K562 (cell line): ENCODE results near the gene PARD3. TPM values are rescaled to one million over a fixed set of nuclear protein-coding genes. Genes with fewer than 3 reads are reported as not detected.

Experiments
- ATAC-seq: fragments of 200-7000 bp; cut with Tn5 transposase; 3 replicates; pipeline ENCODE4 v1.9.1; 2020; ENCODE audit warnings: moderate library complexity
- BruUV-seq: library from RNA; stranded (reverse); fragments of 400-500 nt; replicated peaks from 2 replicates; lab custom pipeline; 2021; lab: Mats Ljungman, UMichigan
- CTCF ChIA-PET: fragments of 300-600 bp; formaldehyde crosslinking; extraction: SDS; loops from one replicate; lab custom pipeline; 2021; ENCODE audit warnings: low intra/inter-chr PET ratio; lab: Yijun Ruan, JAX
- POLR2A ChIA-PET: fragments of 300-600, 350-650 bp; sonication (Branson Sonifier 250); formaldehyde crosslinking; extraction: SDS; loops from one replicate; lab custom pipeline; 2021; ENCODE audit warnings: antibody characterized with exemption, inconsistent platforms; lab: Yijun Ruan, JAX
- DNase-seq, 4 experiments: peaks; one replicate each; pipeline versions ENCODE4 v3.0.0 to v3.0.0-alpha.2; 2011 to 2018; ENCODE audit warnings: low spot score in 3 of 4, mixed read lengths in 3 of 4; ENCODE audit errors: extremely low read depth in 1 of 4
- FAIRE-seq: peaks from 2 replicates; lab custom pipeline; 2011; peaks lifted over from hg19 to GRCh38; lab: Jason Lieb, UNC
- H2AFZ ChIP-seq: 2 replicates; pipeline ENCODE4 v1.6.0; 2011; ENCODE audit warnings: low read depth, low read length, control low read depth, inconsistent platforms
- H3K27ac ChIP-seq: fragments of 200-600 bp; 3 replicates; pipeline ENCODE4 v1.8.0; 2011; ENCODE audit warnings: low read depth, mild to moderate bottlenecking, control low read depth, inconsistent platforms, low read length, moderate library complexity, mixed read lengths; ENCODE audit errors: extremely low read depth
- H3K27me3 ChIP-seq, 2 experiments: fragments of 300-600 bp in 1 of 2; 2 replicates in 1 of 2; 3 replicates in 1 of 2; pipeline versions ENCODE4 v1.6.0 to v1.8.0; 2011; ENCODE audit warnings: inconsistent platforms in 2 of 2, low read length in 2 of 2, mild to moderate bottlenecking in 1 of 2, mixed read lengths in 1 of 2, moderate library complexity in 1 of 2; ENCODE audit not compliant: control insufficient read depth in 2 of 2, insufficient read depth in 2 of 2
- H3K36me3 ChIP-seq: fragments of 300-600 bp; 3 replicates; pipeline ENCODE4 v1.8.0; 2011; ENCODE audit warnings: mild to moderate bottlenecking, low read length, inconsistent platforms; ENCODE audit not compliant: control insufficient read depth, insufficient read depth
- H3K4me1 ChIP-seq, 2 experiments: fragments of 200-600 bp in 1 of 2; replicated peaks in 1 of 2; 2 replicates in 1 of 2; 3 replicates in 1 of 2; pipeline versions ENCODE4 v1.5.1 to v1.8.0; 2011; ENCODE audit warnings: inconsistent platforms in 2 of 2, low read length in 2 of 2, mild to moderate bottlenecking in 1 of 2, mixed read lengths in 1 of 2, moderate library complexity in 1 of 2; ENCODE audit not compliant: control insufficient read depth in 2 of 2, insufficient read depth in 2 of 2
- H3K4me2 ChIP-seq: 2 replicates; pipeline ENCODE4 v1.6.1; 2011; ENCODE audit warnings: low read length, control low read depth, inconsistent platforms, mixed read lengths; ENCODE audit not compliant: insufficient read depth
- H3K4me3 ChIP-seq: fragments of 200-600 bp; sonication (generic), shearing (Covaris generic); 2 replicates; pipeline ENCODE4 v1.5.1; 2016; ENCODE audit warnings: control low read depth, inconsistent platforms
- H3K79me2 ChIP-seq: fragments of 200-600 bp; 3 replicates; pipeline ENCODE4 v1.8.0; 2011; ENCODE audit warnings: low read length, inconsistent platforms; ENCODE audit not compliant: control insufficient read depth, insufficient read depth
- H3K9ac ChIP-seq, 2 experiments: 2 replicates each; pipeline versions ENCODE4 v1.6.0 to v1.6.1; 2011; ENCODE audit warnings: low read depth in 2 of 2, low read length in 2 of 2, control low read depth in 1 of 2, inconsistent platforms in 1 of 2, mild to moderate bottlenecking in 1 of 2, mixed read lengths in 1 of 2; ENCODE audit not compliant: insufficient read depth in 1 of 2
- H3K9me1 ChIP-seq: one replicate; pipeline ENCODE4 v1.6.0; 2011; ENCODE audit warnings: inconsistent platforms, mild to moderate bottlenecking, low read length, moderate library complexity; ENCODE audit not compliant: control insufficient read depth, insufficient read depth
- H3K9me3 ChIP-seq: replicated peaks from 2 replicates; pipeline ENCODE4 v1.5.1; 2011; ENCODE audit warnings: low read depth, low read length, inconsistent platforms; ENCODE audit not compliant: control insufficient read depth, insufficient read depth
- H4K20me1 ChIP-seq: replicated peaks from 2 replicates; pipeline ENCODE4 v1.6.1; 2011; ENCODE audit warnings: low read length, inconsistent platforms, mixed read lengths; ENCODE audit not compliant: control insufficient read depth, insufficient read depth
- FOXO4 ChIP-seq: fragments of 450-650 bp; formaldehyde crosslinking; IDR thresholded peaks from 2 replicates; pipeline ENCODE4 v1.4.0; 2020; ENCODE audit warnings: mild to moderate bottlenecking, moderate library complexity
- WGBS: fragments of 100-300 bp; shearing (Covaris generic); methylation state at CpG from one replicate; pipeline ENCODE4 v1.1.6; 2016; ENCODE audit warnings: low coverage, mixed read lengths; ENCODE audit not compliant: insufficient coverage; ENCODE audit errors: missing lambda C conversion rate; 5-methylcytosine and 5-hydroxymethylcytosine counted together
- in situ Hi-C: fragments of 300-500 bp; cut with MboI; formaldehyde crosslinking; loops from 4 replicates; pipeline ENCODE4 v1.15.0; 2018; ENCODE audit warnings: inconsistent platforms, mixed read lengths
- intact Hi-C: fragments of 100-400 bp; cut with micrococcal nuclease; formaldehyde crosslinking; loops from 2 replicates; pipeline ENCODE4 v1.14.2; 2022
- polyA plus RNA-seq, 8 experiments: library from polyadenylated mRNA; depleted of rRNA in 4 of 8; stranded (reverse) in 5 of 8; unstranded in 3 of 8; fragments of >200 nt; fragmentation: Nextera tagmentation in 2 of 8; fragmentation: Illumina TruSeq in 1 of 8; extraction: Ambion mirVana in 2 of 8; extraction: Trizol in 1 of 8; gene quantifications; 2 replicates each; pipeline versions ENCODE4 v1.2.1 to v1.2.3, GENCODE V29; 2011 to 2014; ENCODE audit warnings: inconsistent platforms in 1 of 8, missing spikeins in 1 of 8
- total RNA-seq, 7 experiments: library from RNA; depleted of rRNA in 6 of 7; stranded (reverse); fragments of >200 nt in 6 of 7; fragmentation: Illumina TruSeq in 2 of 7; extraction: Trizol in 2 of 7; gene quantifications; 2 replicates each; pipeline versions ENCODE4 v1.2.1 to v1.2.3, GENCODE V29; 2011 to 2021; ENCODE audit warnings: low replicate concordance in 1 of 7
- TF ChIP-seq, protein P1 (sequence below), 2 experiments: fragments of 450-650 bp in 1 of 2; IDR thresholded peaks; 2 replicates each; pipeline ENCODE4 v1.6.1; 2011 to 2017; ENCODE audit warnings: low read depth in 2 of 2, antibody characterized with exemption in 1 of 2, borderline replicate concordance in 1 of 2, low read length in 1 of 2, mild to moderate bottlenecking in 1 of 2, mixed read lengths in 1 of 2; ENCODE audit not compliant: control insufficient read depth in 1 of 2

The PARD3 gene
- total and polyA plus RNA-seq, 9 of the 15 experiments (the other 6 are each of a cell fraction or from before 2014, with no cell fraction given): 2.7 to 11.7 (median 7.7) TPM

DNA sequence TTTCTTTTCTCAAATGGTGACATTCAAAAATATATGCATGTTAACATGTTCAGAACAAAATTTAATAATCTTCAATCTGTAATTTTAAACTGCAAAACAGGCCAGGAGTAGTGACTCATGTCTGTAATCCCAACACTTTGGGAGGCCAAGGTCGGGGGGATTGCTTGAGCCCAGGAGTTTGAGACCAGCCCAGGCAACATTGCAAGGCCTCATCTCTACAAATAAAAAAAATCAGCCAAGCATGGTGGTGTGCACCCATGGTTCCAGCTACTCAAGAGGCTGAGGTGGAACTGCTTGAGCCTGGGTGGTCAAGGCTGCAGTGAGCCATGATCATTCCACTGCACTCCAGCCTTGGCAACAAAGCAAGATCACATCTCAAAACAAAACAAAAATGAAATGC, 394.3 kb downstream of the PARD3 start:
- 0% methylated on average over 1 of the region's 1 CpG for WGBS
- ATAC-seq: no peak

More for the DNA sequence above, 394.3 kb downstream of the PARD3 start:
- POLR2A ChIA-PET: no interaction called here
- H4K20me1 ChIP-seq: no peaks in the 10 kb centered on the region
- intact Hi-C loops (no loop called here), in situ Hi-C loops (no loop called here)
- H3K9me3 ChIP-seq: no peaks in the 10 kb centered on the region
- no peaks in the 10 kb centered on the region for H3K4me1 ChIP-seq
- no peak for DNase-seq
- no peak overlapping the region for H3K4me2 ChIP-seq
- H3K79me2 ChIP-seq: no peaks in the 10 kb centered on the region
- H3K9ac ChIP-seq: no peak overlapping the region
- H3K27me3 ChIP-seq: no peaks in the 10 kb centered on the region
- no TSS peak for BruUV-seq
- CTCF ChIA-PET: no interaction called here
- H3K9me1 ChIP-seq: no peaks in the 10 kb centered on the region
- TF ChIP-seq, protein P1, sequence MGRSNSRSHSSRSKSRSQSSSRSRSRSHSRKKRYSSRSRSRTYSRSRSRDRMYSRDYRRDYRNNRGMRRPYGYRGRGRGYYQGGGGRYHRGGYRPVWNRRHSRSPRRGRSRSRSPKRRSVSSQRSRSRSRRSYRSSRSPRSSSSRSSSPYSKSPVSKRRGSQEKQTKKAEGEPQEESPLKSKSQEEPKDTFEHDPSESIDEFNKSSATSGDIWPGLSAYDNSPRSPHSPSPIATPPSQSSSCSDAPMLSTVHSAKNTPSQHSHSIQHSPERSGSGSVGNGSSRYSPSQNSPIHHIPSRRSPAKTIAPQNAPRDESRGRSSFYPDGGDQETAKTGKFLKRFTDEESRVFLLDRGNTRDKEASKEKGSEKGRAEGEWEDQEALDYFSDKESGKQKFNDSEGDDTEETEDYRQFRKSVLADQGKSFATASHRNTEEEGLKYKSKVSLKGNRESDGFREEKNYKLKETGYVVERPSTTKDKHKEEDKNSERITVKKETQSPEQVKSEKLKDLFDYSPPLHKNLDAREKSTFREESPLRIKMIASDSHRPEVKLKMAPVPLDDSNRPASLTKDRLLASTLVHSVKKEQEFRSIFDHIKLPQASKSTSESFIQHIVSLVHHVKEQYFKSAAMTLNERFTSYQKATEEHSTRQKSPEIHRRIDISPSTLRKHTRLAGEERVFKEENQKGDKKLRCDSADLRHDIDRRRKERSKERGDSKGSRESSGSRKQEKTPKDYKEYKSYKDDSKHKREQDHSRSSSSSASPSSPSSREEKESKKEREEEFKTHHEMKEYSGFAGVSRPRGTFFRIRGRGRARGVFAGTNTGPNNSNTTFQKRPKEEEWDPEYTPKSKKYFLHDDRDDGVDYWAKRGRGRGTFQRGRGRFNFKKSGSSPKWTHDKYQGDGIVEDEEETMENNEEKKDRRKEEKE (IDR thresholded peaks at IDR 0.05; ENCODE audit: borderline replicate concordance in 1 of 2, control insufficient read depth in 1 of 2, low read depth in 2 of 2, low read length in 1 of 2): no peak
- no peak for TF ChIP-seq FOXO4 (CRISPR knock-in tag)
- H3K4me3 ChIP-seq: no peak overlapping the region
- H3K36me3 ChIP-seq: no peaks in the 10 kb centered on the region
- FAIRE-seq: no peak
- H3K27ac ChIP-seq: no peak overlapping the region
- no peak overlapping the region for H2AFZ ChIP-seq
